DOHH2 (cell line): ENCODE measurements around the gene ENDOV.

Source experiments
- EZH2phosphoT487 ChIP-seq: fragments of 200-600 bp; sonication (generic); IDR thresholded peaks from 2 replicates; pipeline ENCODE4 v1.6.1; 2017; ENCODE audit warnings: borderline replicate concordance, mild to moderate bottlenecking, antibody characterized with exemption, low read length, moderate library complexity, mixed read lengths
- TF ChIP-seq, protein P1 (sequence below): fragments of 200-600 bp; sonication (generic); IDR thresholded peaks from one replicate; pipeline ENCODE4 v1.5.1; 2014; ENCODE audit warnings: antibody characterized with exemption, mild to moderate bottlenecking, low read depth, low read length; ENCODE audit not compliant: poor library complexity, severe bottlenecking

DNA sequence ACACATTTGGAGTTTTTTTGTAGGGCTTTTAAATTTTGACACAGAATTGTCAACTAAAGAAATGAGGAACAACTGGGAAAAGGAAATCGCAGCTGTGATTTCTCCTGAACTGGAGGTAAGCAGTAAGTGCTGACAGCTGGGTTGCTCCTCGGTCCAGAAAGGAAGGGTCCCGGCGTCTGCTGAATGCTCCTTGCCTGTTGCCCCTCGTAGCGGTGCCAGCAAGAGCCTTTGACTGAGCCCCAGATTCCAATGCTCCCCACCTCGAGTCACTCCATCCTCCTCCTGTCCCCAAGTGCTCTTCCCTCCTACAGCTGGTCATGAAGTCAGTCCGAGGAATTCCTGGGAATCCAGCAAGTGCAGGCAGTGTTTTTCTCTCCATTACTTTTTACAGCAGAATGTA, 32.0 kb upstream of the ENDOV start:
- TF ChIP-seq, protein P1, sequence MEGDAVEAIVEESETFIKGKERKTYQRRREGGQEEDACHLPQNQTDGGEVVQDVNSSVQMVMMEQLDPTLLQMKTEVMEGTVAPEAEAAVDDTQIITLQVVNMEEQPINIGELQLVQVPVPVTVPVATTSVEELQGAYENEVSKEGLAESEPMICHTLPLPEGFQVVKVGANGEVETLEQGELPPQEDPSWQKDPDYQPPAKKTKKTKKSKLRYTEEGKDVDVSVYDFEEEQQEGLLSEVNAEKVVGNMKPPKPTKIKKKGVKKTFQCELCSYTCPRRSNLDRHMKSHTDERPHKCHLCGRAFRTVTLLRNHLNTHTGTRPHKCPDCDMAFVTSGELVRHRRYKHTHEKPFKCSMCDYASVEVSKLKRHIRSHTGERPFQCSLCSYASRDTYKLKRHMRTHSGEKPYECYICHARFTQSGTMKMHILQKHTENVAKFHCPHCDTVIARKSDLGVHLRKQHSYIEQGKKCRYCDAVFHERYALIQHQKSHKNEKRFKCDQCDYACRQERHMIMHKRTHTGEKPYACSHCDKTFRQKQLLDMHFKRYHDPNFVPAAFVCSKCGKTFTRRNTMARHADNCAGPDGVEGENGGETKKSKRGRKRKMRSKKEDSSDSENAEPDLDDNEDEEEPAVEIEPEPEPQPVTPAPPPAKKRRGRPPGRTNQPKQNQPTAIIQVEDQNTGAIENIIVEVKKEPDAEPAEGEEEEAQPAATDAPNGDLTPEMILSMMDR: no peak
- no peak for TF ChIP-seq EZH2phosphoT487
